GM19025 (cell line): ENCODE results near the gene ZNF48.

Experiments
- ATAC-seq: cut with Tn5 transposase; IDR thresholded peaks from one replicate; pipeline ENCODE4 v1.9.1; 2021; ENCODE audit warnings: mild to moderate bottlenecking, low read depth, moderate library complexity; ENCODE audit not compliant: unreplicated experiment

The ZNF48 gene

GRCh38 chr16:30395155-30395991 is at the start of gene ZNF48:
Gene ZNF48, plus strand, starts transcription at chr16:30395420. Its CDS starts 375 bp downstream, at chr16:30395795.
- ATAC-seq, result peak; percentile 77

GRCh38 chr16:30346286-30346685 is 48.9 kb upstream of the ZNF48 start:
- no peak for ATAC-seq

DNA sequence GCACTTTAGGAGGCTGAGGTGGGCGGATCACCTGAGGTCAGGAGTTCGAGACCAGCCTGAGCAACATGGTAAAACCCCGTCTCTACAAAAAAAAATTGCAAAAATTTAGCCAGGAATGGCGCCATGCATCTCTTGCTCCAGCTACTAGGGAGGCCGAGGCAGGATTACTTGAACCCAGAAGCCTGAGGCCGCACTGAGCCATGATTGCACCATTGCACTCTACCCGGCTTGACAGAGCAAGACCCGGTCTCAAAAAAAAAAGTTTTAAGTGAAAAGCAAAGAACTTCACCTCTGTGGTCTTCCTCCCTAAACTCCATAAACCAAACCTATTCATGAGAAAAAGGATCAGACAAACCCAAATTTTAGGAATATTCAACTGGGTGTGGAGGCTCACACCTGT is 47.1 kb upstream of the ZNF48 start:
- ATAC-seq, result no peak

GRCh38 chr16:30348929-30349328 is 46.3 kb upstream of the ZNF48 start:
- ATAC-seq, result no peak

- ATAC-seq, result no peak
Observed at GRCh38 chr16:30349675-30350074, 45.5 kb upstream of the ZNF48 start.

- ATAC-seq, result no peak
Observed at GRCh38 chr16:30350134-30350871, 44.9 kb upstream of the ZNF48 start.

DNA sequence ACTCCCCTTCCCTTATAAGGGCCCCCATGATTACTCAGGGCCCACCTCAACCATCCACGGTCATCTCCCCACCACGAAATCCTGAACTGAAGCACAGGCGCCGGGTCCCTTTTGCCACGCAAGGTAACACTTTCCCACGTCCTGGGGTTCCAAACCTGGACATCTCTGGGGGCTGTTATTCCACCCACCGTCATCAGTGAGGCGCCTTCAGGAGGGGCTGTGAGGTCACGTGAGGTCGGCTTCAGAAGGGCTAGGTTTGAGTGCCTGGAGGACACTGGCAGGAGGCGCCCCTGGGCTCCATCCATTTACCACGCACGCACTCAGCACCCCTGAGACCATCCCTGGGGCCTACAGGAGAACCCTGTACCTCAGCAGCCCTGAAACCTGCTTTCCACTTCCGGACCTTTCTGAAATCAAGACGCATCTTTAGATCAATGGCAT is 44.2 kb upstream of the ZNF48 start:
- ATAC-seq, result no peak

DNA sequence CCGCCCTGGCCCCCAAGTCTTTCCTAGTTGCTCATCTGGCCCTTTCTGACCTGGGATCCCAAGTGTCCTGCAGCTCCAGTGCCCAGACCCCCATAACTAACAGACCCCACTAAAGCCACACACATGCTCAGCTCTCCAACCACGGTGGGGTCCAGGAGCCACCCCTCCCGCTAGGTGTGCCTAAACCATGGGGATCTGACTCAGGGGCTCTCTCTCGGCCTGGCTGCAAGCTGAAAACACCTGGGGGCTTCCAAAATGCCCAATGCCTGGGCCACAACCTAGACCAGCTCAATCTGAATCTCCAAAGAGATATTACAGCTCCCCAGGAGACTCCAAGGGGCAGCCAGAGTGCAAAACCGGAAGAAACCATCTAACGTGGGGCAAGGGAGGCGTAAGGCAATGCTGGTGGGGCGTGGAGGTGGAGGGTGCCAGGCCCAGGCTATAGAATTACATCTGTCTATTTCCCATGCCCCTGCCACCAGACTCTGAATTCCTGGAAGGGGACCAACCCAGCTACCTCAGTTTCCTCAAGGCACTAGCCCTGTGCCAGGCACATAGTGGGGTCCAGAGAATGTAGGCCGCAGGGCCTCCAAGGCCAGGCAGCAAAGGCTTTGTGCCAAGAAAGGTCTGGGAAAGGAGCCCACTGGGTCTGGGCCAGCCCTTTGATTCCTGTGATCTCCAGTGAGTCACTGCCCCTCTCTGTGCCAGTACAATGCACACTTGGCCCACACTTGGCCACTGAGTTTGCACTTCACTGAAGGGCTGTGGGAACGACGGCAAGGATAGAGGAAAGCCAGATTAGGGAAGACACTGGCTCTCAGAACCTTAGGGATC is 43.4 kb upstream of the ZNF48 start:
- no peak for ATAC-seq

- ATAC-seq, result no peak
Observed at GRCh38 chr16:30352488-30353401, 42.5 kb upstream of the ZNF48 start.

- ATAC-seq, result no peak
Observed at GRCh38 chr16:30353438-30354129, 41.6 kb upstream of the ZNF48 start.

DNA sequence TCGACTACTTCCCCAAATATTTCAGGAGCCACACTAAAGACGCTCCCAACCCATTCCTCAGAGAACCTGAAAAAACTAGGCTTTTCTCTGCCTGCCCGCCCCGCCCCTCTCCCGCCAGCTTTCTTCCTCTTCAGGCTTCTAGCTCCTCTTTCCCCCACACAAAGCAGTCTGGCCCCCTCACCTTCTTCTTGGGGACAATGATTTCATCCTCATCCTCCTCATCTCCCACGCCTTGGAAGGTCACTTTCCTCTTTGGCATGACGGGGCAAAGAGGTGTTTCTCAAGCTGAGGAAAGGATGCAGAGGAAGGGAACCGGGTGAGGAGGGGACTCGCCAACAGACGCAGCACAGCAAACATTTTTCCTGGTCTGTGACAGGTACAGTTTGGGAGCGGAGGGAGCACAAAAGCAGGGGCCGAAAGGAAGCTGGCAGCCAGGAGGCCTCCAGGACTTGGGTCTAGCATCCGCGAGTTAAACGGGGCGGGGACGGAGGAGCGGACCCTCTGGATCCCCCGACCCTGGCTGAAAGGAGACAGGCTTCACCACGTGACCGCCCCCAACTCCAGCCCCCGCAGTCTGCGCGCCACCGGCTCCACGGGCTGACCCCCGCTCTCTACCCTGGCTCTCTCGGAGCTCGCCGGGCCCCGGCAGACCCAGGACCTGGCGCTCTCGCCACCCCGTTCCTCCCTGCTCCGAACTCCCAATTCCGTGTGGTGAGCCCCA is 40.6 kb upstream of the ZNF48 start:
- ATAC-seq, result no peak

DNA sequence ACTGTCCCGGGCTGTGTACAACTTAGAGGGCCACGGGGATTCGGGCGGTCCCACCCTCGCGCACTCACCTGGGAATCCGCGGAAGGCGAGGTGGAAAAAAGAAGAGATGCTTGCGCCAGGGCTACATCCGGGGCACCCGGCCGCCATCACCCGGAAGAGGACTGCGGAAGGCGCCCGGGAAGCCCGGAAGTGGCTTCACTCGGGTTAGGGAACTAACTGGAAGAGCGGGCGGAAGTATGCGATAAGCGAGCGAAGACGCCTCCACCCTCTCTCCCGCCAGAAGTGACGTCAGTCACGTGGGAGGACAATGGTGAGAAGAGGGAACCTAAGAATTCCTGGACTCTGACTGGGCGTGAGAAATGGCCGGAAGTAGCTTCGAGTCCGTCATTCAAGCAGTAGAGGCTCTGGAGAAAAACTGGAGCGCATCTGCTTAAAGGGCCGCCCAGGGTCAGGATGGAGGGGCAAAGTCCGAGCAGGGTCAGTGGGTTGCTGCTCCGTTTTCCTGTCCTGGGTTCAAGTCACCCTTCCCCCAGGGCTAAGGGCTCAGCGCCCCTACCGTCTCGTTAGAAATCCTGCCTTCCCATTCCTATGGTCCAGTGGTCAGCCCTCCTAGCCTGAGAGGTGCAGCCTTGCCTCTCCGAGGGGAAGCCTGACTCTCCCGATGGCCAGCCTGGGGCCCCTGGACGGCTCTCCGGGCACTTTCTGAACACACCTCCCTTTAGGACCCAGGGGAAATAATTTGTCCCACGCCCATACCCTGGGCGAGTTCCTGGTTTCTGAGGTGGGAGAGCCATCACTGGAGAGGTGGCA is 39.9 kb upstream of the ZNF48 start, which contains the start of gene CD2BP2:
TSS of gene CD2BP2 (minus strand) at position 165 of the 810 bp plus-strand sequence. CDS start 627 bp downstream, outside the sequence.
- peak; percentile 69 for ATAC-seq

GRCh38 chr16:30355954-30356308 is 39.3 kb upstream of the ZNF48 start:
- no peak for ATAC-seq

- ATAC-seq, result no peak
Observed at GRCh38 chr16:30356401-30357084, 38.7 kb upstream of the ZNF48 start.

DNA sequence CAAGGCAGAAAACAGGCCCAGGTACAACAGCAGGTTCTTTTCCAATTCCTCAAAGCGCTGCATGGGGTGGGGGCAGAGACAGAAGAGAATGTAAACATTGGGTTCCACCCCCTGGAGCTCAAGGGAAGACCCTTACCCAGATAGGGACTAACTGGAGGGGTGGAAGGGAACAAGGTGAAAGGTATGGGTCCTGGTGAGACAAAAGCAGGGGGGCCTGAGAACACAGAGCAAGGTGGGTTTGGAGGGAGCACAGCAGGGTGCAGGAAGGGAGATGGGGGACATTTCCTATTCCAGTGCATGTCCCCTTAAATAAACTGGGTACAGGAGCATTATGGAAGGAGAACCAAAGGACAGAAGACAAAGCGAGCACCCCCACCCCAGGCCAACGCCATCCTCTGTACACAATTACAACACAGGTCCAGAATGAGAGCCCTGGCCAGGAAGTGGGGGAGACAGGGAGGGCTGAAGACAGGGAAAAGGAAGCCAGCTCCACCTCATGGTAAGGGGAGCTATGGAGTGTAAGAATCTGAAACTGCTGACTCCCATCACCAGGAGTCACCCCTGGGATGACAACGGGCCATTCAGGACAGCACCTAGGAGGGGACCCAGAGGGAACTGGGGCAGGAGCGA is 38.0 kb upstream of the ZNF48 start:
- no peak for ATAC-seq

DNA sequence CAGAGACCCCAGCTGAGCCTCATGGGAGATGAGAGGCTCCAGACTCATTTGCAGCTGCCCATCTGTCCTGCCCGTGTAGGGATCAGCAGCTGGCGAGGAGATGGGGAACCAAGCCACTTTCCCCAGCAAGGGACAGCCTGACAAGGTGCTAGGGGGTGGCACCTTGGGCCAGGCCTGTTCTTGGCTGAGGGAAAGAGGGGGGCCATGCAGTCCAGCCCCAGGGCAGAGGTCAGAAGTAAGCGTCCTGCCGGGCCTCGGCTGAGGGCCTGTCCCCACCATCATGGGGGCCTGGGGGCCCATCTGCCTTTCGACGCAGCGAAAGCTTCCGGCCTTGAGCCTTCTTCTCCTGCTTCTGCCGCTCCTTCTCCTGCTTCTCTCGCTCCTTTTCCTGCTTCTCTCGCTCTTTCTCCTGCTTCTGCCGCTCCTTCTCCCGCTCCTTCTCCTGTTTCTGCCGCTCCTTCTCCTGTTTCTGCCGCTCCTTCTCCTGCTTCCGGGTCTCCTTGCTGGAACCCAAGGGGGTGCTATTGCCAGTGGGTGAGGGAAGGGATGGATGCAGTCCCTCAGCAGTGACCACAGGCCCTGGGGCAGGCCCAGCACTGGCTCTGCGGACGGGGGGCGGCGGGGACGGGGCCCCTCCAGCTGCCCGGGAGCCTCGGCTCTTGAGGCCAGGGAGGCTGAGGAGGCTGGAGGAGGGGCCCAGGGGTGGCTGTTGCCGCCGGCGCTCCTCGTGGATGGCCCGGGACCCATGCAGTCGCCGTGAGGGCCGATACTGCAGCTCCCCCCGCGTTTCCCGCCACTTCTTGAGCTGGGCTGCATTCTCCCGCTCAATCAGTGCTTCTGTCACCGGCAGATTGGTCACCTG is 37.3 kb upstream of the ZNF48 start:
- no peak for ATAC-seq
